Stomach (tissue), 4 donors: ENCODE measurements around the gene NALCN.

ENCODE experiments used
- CTCF ChIP-seq, 7 experiments: fragments of 450-650 bp in 4 of 7; fragments of 200-600 bp in 3 of 7; sonication (generic) in 3 of 7; IDR thresholded peaks; one replicate each; pipeline ENCODE4 v1.5.1; 2016 to 2019; ENCODE audit warnings: antibody characterized with exemption in 7 of 7, control low read depth in 2 of 7, mild to moderate bottlenecking in 1 of 7
- EP300 ChIP-seq: sonication (generic); formaldehyde crosslinking; IDR thresholded peaks from one replicate; pipeline ENCODE4 v1.6.1; 2017; ENCODE audit warnings: antibody characterized with exemption
- POLR2A ChIP-seq, 4 donors: fragments of 450-650 bp; IDR thresholded peaks; one replicate each; pipeline ENCODE4 v1.6.1; 2016; ENCODE audit warnings: antibody characterized with exemption in 4 of 4, control low read depth in 2 of 4, mild to moderate bottlenecking in 1 of 4, moderate library complexity in 1 of 4
- POLR2AphosphoS5 ChIP-seq, 3 donors: sonication (generic); formaldehyde crosslinking; IDR thresholded peaks; one replicate each; pipeline ENCODE4 v1.6.1; 2016; ENCODE audit warnings: antibody characterized with exemption in 3 of 3

DNA sequence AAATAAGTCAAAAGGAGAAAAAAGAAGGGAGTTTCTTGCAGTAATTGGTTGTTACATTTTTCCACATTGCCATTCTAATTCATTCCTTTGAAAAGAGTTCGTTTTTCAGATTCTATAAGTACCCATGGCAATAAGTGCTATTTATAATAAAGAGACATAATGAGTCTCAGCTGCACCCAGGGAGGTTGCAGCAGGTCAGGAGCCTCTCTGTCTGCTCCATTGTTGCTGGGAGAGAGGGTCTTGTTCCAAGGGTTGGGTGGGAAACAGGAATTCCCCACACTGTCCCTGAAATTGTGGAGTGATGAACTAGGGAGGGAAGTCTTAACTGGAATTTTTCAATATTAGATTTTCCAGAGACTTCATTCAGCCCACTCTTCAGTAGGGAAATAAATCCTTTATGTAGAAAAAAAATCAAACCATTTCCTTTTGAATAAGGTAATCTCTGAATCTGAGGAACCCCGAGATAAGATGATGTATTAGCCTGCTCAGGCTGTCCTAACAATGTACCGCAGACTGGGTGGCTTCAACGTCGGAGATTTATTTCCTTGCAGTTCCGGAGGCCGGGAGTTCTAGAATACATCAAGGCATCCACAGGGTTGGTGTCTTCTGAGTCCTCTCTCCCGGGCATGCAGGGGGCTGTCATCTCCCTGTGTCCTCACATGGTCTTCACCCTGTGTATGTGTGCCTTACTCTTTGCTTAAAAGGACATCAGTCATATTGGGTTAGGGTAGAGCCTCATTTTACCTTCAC is 399.0 kb downstream of the NALCN start:
- no peak for TF ChIP-seq CTCF (IDR thresholded peaks at IDR 0.05)
- no peak for TF ChIP-seq POLR2AphosphoS5 (IDR thresholded peaks at IDR 0.05)
- no peak for TF ChIP-seq POLR2A (IDR thresholded peaks at IDR 0.05)
- no peak for TF ChIP-seq EP300
